Measurements from ENCODE around the gene PLEKHM3. TPM values are rescaled to one million over a fixed set of nuclear protein-coding genes. Genes with fewer than 3 reads are reported as not detected.

The PLEKHM3 gene
- total RNA-seq, 2 experiments from 2014 or later, result 11.3 to 11.6 TPM

GRCh38 chr2:207914716-207915115, 110.6 kb downstream of the PLEKHM3 start:
- H3K27ac Mint-ChIP-seq, result no peak overlapping the region
- H3K4me3 Mint-ChIP-seq, result no peak overlapping the region
- intact Hi-C loops (cut with DNase I, micrococcal nuclease), result no loop called here
- H3K27ac ChIP-seq (ENCODE audit: low read depth in 1 of 2, low read length in 2 of 2), result no peak overlapping the region
- CTCF ChIA-PET, result no interaction called here
- H3K4me3 ChIP-seq (ENCODE audit: low read length), result no peak overlapping the region
- peaks cover 3% of the 10 kb centered on the region for H3K36me3 ChIP-seq (ENCODE audit: insufficient read depth, low read length)
- H3K27me3 Mint-ChIP-seq, result no peaks in the 10 kb centered on the region
- H3K4me1 ChIP-seq (ENCODE audit: insufficient read depth, low read length), result no peaks in the 10 kb centered on the region
- peaks cover 57% of the 10 kb centered on the region for H3K36me3 Mint-ChIP-seq (ENCODE audit: low read depth)
- H3K9me3 Mint-ChIP-seq, result no peaks in the 10 kb centered on the region
- POLR2A ChIA-PET, result no interaction called here
- ATAC-seq (ENCODE audit: poor library complexity), result no peak
- no peak for TF ChIP-seq CTCF (IDR thresholded peaks at IDR 0.05)
- no peak for DNase-seq
- no peaks in the 10 kb centered on the region for H3K4me1 Mint-ChIP-seq (ENCODE audit: low read depth)
- H3K27me3 ChIP-seq (ENCODE audit: control insufficient read depth in 1 of 2, insufficient read depth in 2 of 2, low read length in 2 of 2), result no peaks in the 10 kb centered on the region
- no peaks in the 10 kb centered on the region for H3K9me3 ChIP-seq (ENCODE audit: control insufficient read depth in 1 of 2, insufficient read depth in 1 of 2, low read length in 2 of 2)

DNA sequence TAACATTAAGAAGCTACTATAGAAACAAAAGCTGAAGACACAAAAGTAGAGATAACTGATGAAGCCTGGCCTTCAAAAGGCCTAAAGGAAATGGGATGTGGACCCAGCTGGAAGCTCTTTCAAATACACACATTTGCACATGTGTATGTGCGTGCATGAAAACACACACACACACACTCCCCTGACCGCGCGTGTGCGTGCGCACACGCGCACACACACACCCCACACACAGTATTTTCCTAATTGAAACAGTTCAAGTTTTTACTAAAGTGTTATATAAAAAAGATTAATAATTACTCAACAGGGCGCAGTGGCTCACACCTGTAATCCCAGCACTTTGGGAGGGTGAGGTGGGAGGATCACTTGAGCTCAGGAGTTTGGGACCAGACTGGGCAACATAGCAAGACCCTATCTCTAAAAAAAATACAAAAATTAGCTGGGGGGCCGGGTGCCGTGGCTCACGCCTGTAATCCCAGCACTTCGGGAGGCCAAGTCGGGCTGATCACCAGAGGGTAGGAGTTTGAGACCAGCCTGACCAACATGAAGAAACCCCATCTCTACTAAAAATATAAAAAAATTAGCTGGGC, 111.5 kb downstream of the PLEKHM3 start:
- Histone ChIP-seq H3K9me3 (ENCODE audit: control insufficient read depth in 1 of 2, insufficient read depth in 1 of 2, low read length in 2 of 2) (no peaks in the 10 kb centered on the region), H3K4me1 (ENCODE audit: insufficient read depth, low read length) (no peaks in the 10 kb centered on the region), H3K27ac (ENCODE audit: low read depth in 1 of 2, low read length in 2 of 2) (no peak overlapping the region), H3K4me3 (ENCODE audit: low read length) (no peak overlapping the region), H3K36me3 (ENCODE audit: insufficient read depth, low read length) (peaks cover 4% of the 10 kb centered on the region), H3K27me3 (ENCODE audit: control insufficient read depth in 1 of 2, insufficient read depth in 2 of 2, low read length in 2 of 2) (no peaks in the 10 kb centered on the region)
- no peaks in the 10 kb centered on the region for H3K27me3 Mint-ChIP-seq
- ATAC-seq (ENCODE audit: poor library complexity) (no peak), DNase-seq (no peak)
- no peak for TF ChIP-seq CTCF (IDR thresholded peaks at IDR 0.05)
- no peaks in the 10 kb centered on the region for H3K4me1 Mint-ChIP-seq (ENCODE audit: low read depth)
- H3K4me3 Mint-ChIP-seq, result no peak overlapping the region
- H3K36me3 Mint-ChIP-seq (ENCODE audit: low read depth), result peaks cover 58% of the 10 kb centered on the region
- intact Hi-C loops (cut with DNase I, micrococcal nuclease), result no loop called here
- CTCF ChIA-PET, result no interaction called here
- no peak overlapping the region for H3K27ac Mint-ChIP-seq
- POLR2A ChIA-PET, result no interaction called here
- no peaks in the 10 kb centered on the region for H3K9me3 Mint-ChIP-seq

DNA sequence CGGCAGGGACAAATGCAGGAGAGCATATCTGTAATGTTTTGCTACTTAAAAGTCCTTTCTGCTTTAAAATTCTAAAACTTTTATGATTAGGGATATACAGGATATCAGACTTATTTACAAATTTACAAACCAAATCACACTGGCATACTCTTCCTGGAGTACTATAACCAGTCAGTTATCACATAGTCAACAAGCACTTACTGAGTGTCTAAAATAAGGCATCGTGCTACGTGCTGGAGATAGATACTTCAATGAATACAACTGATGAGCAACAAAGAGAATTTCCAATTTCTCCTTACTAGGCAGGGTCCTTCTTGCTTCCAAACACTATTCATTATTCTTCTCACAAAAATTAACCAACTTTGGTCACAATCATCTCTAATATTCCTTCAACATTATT, 113.5 kb downstream of the PLEKHM3 start:
- DNase-seq (no peak), ATAC-seq (ENCODE audit: poor library complexity) (no peak)
- CTCF ChIA-PET, result no interaction called here
- Histone ChIP-seq H3K4me1 (ENCODE audit: insufficient read depth, low read length) (no peaks in the 10 kb centered on the region), H3K36me3 (ENCODE audit: insufficient read depth, low read length) (peaks cover 6% of the 10 kb centered on the region), H3K27me3 (ENCODE audit: control insufficient read depth in 1 of 2, insufficient read depth in 2 of 2, low read length in 2 of 2) (no peaks in the 10 kb centered on the region), H3K9me3 (ENCODE audit: control insufficient read depth in 1 of 2, insufficient read depth in 1 of 2, low read length in 2 of 2) (no peaks in the 10 kb centered on the region), H3K27ac (ENCODE audit: low read depth in 1 of 2, low read length in 2 of 2) (no peak overlapping the region), H3K4me3 (ENCODE audit: low read length) (no peak overlapping the region)
- Mint-ChIP-seq H3K27ac (no peak overlapping the region), H3K9me3 (no peaks in the 10 kb centered on the region), H3K36me3 (ENCODE audit: low read depth) (peaks cover 68% of the 10 kb centered on the region), H3K4me3 (no peak overlapping the region), H3K27me3 (no peaks in the 10 kb centered on the region), H3K4me1 (ENCODE audit: low read depth) (no peaks in the 10 kb centered on the region)
- intact Hi-C loops (cut with DNase I, micrococcal nuclease), result no loop called here
- POLR2A ChIA-PET, result no interaction called here
- TF ChIP-seq CTCF (IDR thresholded peaks at IDR 0.05), result no peak

All from CD4-positive, alpha-beta T cell (primary cell).